Measurements from ENCODE around the gene IRF4.
"Not testable (repeated sequence)": the region's sequence is repeated elsewhere in the genome, so short reads cannot be mapped to it uniquely, and the experiment has no call there.

IRF4 gene

DNA sequence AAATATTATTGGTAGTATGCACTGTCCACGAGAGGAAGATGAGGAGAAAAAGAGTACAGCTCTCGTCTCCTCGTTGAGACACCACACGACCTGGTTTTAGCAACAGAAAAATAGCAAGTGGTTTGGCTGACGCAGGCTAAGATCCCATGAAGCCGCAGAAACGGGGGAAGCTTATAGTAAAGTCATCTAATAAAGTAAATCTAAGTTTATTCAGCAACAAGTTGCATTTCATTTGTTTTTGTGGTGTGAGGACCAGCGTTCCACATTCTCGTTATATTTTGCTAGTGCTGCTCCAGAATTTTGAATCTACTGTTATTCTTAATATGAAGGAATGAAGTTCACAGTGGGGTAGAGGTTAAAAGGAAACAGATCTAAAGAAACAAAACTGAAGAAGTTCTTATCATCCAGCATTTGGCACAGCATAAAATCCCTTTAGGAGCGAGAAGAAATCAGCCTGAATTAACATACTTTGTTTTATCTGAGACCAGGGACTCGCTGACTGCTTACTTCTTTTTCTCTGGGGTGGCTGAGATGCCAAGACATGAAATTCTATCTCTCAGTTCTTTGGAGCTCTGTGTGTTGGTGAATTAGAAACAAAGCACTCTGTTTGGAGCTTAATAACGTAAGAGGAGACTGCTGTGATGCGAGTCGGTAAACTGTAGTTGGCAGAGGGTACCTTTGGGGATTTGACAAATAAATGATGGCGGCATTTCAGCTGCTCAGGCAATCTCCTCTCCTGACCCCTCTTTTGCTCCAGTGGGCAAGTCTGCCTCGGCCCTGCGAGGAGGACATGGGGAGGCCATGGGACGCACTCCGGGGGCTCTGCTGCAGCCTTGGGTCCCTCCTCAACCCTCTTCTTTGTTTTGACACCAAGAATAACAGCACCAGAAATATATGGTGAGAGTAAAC, 24.9 kb upstream of the IRF4 start:
- DNase-seq: no peak

DNA sequence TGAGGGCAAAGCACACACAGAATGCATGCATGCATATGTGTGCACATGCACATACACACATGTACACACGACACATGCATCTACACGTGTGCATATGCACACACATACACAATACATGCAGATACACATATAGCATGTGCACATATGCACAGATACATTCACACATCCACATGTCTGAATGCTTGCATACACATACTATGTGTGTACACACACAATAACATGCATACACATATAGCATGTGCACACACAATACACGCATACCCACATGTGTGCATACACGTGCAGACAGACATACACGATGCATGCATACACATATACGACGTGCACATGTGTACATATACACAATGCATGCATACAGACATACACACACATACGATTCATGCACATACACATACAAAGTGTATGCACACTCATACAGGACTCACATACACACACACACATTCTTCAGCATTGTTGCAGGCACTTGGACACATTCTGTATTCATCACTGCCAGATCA, 24.2 kb upstream of the IRF4 start:
- no peak for DNase-seq

DNA sequence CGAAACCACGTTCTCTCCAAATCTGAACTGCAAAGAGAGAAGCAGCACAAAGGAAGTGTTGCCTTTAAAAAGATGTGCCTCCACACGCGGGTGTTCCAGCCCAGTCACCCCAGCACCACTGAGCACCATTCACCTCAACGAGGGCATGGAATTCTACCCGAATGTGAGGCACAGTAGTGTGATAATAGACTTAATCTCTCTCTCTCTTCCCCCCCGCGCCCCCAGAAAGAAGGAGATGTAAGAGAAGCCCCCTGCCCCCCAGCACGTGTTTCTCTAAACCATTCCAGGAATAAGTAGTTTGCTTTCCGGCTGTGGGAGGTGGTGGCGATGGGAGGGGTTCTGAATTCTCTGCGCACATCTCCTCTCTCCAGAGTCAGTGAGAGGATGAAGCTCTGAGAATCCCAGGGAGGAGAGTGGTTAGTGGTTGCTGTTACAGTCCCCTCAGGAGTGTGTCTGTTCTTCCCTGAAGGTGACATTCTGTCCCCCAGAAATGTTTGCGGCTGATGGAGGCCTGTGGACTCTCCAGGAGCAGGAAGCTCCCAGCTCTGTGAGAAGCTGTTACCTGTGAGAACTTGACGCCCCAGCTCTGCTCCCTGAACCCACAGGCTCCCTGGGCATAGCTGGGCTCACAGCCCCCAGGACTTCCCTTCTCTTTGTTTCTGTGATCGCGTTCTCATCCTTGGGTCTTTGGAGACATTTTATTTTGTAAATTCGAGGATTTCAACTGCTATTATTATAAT, 23.5 kb upstream of the IRF4 start:
- DNase-seq: no peak

DNA sequence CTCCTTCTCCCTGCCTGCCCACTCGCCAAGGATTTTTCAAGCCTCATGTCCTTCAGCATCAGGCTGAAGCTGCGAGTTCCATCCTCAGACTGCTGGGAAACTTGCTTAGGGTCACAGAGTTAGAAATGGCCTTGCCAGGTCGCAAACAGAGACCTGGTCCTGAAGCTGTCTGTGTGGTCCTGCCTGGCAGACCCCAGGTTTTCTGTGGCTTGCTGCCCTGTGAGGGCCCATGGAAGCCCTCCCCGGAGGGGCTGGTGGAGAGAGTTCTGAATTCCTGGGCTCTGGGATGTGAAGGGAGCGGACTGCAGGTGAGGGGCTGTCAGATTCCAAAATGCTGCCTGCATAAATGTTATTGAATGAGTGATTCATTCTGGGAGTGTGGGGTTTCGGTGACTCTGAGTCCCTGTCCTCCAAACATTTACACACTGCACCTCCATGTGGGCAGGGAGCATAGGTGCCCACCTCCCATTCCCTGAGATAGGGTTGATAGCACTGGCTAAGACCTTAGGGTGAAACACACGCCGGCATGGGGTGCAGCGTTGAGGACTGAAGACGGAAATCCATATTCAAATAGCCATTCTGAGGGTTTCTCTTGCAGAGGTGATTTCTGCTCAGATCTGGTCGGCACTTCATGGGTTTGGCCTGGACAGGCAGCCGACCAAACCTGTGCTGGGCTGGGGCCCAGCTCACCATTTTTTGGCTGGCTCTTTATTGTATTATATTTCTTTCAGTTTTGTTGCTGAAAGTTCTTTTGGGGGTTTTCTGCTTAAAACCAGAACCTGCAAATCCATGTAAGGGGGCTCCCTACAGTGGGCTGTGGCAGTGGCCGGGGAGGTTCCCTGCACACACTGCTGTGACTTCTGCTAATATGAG, 21.8 kb upstream of the IRF4 start:
- DNase-seq: no peak

DNA sequence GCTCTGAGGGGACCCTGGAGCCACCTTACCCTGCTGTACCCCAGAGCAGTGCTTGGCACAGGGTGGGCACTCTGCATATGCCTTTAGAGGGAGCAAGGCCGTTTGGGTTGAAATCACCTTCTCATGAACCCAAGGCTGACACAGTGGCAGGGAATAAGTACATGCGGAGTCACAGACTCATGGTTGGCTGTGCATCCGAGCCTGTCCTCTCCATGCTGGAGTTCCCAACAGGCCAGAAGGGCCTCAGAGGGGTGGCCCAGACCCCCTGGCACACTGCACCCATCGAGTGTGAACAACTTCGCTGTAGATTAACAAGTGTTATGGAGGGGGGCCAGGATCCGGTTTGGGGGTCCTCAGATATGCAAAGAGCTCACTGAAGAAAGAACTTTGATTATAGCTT, 21.0 kb upstream of the IRF4 start:
- no peak for DNase-seq

DNA sequence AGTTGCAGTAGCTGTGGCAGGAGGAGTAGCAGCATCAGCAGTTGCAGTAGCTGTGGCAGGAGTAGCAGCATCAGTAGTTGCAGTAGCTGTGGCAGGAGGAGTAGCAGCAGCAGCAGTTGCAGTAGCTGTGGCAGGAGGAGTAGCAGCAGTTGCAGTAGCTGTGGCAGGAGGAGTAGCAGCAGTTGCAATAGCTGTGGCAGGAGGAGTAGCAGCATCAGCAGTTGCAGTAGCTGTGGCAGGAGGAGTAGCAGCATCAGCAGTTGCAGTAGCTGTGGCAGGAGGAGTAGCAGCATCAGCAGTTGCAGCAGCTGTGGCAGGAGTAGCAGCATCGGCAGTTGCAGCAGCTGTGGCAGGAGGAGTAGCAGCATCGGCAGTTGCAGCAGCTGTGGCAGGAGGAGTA, 19.7 kb upstream of the IRF4 start:
- not testable (repeated sequence) for DNase-seq

DNA sequence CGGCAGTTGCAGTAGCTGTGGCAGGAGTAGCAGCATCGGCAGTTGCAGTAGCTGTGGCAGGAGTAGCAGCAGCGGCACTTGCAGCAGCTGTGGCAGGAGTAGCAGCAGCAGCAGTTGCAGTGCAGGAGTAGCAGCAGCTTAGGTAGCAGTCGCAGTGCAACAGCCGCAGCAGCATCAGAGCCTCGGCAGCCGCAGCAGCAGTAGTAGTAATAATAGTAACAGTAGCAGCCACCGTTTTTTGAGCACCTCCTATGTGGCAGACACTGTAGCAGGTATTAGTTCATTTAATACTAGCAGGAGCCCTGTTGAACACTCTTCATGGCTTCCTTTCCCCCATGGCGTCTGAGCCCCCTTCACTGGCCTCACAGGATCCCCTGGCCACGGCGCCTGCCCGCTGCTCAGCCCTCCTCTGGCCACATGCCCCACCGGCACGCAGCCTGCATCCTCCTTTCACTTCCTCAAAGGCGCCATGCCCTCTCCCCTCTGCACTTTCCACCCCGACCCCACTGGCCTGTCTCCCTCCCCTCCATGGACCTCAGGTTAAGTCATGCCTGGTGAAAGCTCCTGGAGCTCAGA, 19.1 kb upstream of the IRF4 start:
- no peak for DNase-seq

DNA sequence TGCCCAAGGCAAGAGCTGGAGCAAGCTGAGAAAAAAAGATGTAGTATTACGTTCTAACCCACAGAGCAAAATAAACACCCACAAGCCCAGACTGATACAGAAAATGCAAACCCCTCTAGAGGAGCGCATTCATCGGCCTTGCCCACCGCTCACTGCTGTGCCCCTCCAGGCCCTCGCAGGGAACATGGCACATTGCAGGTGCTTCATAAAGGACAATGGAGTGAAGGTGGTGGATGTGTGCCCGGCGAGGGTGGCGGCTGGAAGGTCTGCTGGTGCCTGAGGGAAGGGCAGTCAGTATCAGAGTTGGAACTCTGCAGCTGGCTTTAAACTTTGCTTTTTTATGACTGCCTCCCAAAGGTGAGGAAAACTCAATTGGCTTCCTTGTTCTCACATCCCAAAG, 18.5 kb upstream of the IRF4 start:
- DNase-seq: no peak

DNA sequence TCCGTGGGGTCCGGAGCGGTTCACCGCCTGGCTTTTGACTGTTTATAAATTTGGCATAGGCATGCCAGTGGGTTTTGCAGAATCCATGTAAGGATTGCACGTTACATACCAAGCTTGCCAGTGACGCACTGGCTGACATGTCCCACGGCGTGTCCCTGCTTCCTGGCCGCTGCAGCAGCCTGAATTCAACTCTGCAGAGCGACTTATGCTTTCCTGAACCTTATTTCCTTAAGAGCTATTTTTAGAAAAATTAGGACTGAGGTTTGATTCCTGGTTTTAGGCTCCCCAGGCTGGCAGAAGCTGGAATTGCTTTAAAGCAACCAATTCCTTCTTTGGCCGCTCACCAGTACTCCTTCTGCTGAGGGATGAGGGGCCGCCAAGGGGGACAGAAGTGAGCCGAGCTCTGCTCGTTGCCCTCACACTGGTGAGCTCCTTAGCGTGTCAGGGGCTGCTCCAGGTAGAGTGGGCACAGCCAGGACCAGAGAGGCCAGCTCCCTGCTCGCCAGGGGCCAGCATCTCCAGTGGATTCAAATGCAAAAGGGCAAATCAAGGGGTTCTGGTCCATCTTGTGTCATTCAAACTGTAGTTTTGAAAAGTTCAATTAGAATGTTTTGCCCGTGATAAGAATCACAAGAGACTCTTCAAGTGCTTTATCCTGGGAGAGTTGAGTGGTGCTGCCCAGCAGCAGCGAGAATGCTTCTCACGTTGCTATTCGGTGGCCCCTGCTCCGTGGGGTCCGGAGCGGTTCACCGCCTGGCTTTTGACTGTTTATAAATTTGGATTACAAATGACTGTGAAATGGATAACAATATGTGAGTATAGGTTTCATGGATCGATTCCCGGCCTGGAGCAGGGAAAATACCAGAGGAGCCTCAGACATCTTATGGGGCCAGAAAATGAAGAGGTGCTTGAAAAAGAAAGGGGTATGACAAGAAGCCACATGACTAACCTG, 17.5 kb upstream of the IRF4 start:
- no peak for DNase-seq

DNA sequence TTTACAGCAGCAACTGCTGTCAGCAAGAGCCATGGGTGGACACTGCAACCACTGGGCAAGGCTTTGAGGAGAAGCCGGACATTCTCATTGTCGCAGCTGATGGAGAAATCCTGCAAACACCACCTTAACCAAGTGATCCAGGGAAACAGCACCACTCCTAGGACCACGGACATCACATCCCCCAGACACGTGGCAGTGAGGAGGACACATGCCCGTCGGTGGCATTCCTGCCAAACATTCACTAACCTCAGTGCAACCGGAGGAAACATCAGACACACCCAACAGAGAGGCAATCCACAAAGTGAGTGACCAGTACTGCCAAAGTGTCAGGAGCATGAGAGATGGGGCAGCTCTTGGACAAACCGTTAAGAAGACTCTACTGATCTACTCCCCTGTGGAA, 16.6 kb upstream of the IRF4 start:
- no peak for DNase-seq

DNA sequence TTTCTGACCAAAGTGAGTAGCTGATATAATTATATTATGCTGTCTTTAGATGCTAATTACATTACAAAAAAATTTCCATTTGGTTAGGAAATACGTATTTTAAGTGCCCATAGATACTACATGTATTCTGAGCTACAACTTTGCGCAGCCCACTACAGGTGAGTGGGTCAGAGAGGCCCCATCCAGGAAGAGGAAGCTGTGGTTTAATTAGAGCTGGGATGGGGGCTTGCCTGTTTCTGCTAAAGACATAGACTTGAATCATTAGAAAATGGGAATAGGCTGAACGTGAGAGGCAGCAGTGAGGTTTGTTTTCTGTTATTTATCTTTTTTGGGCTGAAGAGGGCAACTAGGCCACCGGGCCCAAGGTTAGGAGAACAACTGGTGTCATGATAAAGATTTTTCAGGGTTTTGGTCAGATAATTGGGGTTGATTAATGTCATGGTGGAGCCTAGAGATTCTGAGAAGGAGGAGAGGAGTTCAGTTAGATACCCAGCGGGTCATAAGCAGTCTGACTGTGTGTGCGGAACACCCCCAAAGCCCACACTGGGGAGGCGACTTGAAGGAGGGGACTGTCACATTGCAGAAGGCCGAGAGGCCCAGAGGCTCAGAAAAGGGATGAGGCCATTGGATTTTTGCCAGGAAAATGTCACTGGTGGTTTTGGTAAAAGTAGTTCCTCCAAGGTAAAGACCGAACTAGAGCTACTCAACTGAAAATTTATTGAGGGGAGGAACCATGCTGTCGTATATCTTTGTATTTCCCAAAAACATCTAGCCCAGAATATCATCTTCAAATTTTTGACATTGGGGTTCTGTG, 14.5 kb upstream of the IRF4 start:
- DNase-seq: no peak

DNA sequence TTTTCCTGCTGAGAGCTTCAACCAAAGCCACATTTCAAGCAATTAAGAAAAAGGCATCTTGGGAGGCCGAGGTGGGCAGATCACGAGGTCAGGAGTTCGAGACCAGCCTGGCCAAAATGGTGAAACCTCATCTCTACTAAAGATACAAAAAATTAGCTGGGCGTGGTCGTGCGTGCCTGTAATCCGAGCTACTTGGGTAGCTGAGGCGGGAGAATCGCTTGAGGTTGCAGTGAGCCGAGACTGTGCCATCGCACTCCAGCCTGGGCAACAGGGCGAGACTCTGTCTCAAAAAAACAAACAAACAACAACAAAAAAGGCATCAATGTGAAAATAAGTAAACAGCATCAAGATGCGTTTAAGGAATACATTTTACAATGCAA, 13.9 kb upstream of the IRF4 start:
- DNase-seq: not testable (repeated sequence)

DNA sequence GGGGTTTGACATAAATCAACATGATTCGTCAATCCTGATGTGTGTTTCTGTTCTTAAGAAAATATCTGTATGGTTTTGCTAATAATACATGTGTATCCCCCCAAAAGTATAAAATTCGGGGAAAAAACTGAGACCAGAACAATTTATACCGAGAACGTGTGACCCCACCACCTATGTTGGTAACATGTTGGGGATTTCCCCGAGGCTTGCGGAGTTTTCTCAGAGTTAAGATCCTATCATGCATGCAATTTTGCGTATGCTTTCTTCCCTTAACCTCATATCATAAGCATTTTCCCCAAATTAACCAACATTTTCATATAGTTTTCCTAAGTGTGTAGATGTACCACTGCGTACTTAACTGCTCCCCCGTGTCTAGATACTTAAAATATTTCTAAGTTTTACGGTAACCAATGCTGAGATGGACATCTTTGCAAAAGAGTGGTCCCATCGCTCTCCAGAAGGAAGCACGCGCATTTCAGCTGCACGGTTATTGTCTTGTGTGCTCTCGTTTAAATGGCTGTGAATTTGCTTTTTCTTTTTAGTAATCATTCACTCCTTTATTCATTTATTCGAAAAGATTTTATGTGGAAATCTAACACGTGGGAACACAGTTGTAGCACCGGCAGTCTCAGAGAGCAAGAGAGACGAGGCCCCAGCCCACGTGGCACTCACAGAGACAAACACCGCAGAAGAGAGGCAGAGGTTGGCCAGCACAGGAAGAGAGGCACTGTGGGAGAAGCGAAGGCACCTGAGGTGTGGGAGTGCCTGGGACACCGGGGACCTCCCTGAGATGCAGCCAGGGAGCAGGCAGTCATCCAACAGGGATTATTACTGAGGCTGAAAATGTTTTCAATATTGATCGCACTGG, 13.2 kb upstream of the IRF4 start:
- peak; percentile 52 for DNase-seq

DNA sequence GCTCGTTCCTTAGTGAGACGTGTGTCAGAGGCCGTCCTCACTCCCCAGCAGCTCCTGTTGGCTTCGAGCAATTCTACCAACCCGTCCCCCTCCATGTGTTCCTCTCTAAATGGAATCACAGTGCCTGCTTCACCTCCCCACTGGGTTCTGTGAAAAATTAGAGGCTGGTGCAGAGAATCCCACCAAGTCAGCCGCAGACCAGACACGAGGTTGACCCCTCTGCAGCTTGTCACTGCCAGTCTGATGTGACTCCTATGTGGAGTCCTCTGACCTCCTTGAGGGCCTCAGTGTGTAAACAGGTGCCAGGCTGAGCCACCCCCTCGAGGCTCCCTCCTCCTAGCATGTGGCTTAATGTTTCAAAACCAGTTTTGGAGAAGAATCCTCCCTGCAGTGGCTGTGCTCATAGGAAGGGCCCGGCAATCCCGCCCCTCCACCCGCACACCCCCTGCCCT, 12.6 kb upstream of the IRF4 start:
- peak; percentile 54 for DNase-seq

DNA sequence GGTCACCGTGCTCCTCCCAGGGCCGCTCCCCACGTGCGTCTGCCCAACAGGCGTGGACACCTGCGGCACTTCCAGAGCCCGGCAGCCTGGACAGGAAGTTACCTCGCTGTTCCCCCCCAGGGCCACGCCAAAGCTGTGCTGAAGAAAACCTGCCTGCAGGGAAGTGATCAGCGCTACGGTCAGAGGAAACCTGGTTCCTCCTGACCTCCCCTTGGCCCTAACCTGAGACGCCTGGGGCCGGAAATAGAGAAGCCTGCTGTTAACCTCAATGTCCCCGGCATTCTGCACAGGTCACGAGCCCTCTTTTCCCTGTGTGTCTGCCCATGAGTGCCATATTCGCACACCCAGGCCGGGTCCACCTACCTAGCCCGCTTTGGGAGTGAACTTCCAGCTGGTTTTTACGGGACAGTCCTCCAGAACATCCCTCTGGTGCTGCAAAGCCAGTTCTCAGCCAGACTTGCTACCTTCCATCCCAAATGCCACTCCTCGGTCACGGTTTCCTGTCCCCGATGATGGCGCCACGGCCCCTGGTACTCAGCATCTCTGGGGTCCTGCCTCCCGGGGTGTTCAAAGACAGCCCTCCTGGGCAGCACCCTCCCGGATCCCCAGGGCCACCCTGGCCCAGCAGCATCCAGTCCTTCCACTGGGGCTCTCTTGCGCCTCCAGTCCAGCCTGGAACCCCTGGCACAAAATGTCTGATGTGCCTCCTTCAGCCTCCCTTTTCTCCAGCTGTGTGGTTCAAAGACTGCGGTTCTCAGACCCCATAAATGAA, 12.0 kb upstream of the IRF4 start:
- DNase-seq: no peak

DNA sequence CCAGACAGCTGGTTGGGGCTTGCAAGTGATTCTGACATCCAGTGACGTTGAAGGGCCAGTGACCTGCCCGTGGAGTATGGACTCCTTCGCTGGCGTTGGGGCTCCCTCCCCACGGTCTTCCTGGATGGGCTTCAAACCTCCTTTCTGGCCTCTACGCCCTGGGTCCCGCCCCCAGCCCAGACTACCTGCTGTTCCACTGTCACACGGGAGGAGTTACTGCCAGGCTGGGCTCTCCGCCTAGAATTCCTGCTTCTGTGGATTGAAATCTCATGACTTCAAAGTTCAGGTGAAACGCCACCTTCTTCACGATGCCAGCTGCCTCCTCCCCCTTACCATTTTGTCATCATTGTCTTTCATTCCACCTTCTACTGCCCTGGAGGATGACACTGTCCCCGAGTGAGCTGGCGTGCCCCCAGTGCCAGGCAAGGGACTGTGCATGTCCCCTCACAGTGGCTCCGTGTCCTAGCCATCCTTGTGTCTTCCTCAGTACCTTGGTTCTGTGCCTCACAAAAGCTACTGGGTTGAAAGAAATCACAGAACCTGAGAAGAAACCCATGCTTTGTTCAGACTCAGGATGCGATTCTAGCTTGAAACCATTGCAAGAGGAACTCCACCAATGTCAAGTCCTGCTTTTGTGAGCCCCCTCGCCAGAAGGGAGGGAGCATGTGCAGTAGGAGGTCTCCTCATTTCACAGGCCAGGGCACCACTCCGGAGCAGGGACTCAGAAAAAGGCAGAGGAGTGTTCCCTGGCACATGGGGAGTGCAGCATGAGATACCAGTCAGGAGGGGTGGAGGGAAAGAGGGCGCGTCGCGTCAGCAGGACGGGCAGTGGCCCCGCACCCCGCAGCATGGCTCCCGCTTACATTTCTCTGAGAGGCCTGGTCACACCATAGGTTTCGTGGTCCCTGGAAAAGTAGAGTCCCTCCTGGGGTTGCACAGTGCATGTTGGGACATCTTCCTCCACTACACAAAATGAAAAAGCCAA, 11.0 kb upstream of the IRF4 start:
- DNase-seq: peak; percentile 50

DNA sequence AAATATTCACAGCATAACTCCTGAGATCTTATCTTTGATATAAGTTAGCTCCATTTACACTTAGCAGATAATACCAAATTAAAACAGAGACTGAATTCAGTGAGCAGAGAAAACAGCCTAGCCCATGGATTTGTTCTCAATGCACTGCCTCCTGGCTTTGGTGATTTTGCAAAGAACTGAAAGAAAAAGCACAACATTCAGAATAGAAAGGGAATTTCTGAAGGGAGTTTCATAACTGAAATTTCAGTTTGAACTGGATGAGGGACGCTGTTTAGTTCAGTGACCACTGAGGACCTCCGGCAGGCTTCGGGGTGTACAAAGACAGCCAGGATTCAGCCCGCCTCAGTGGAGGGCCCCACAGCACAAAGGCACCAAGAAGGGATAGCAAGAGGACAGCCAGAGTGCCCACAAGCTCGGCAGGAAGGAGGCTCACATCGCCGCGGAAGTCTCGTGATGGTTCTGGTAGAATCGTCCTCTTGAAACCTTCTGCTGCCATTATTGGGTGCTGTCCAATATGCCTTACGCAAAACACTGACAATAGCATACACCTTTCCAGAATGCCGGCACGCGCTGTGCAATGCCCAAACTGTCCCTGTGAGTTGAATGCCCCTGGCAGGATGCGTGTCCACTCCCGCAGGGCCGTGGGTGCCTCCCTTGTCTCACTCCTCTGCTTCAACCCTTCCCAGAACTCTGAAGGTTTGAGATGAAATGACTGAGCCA, 9.7 kb upstream of the IRF4 start:
- no peak for DNase-seq
